Activated T-cell treated with anti-CD3 and anti-CD28 coated beads, Interleukin-2, amount 50 U/mL, for 24 hours (primary cell): ENCODE data around the gene RAP1GDS1.
"Not testable (repeated sequence)": the region's sequence is repeated elsewhere in the genome, so short reads cannot be mapped to it uniquely, and the experiment has no call there.

Source experiments
- DNase-seq: peaks from one replicate; pipeline ENCODE4 v3.0.0-alpha.2; 2020
- H3K27ac Mint-ChIP-seq: 2 replicates; pipeline ENCODE4 v1.8.0; 2020; ENCODE audit warnings: mild to moderate bottlenecking, mixed read lengths
- H3K27me3 Mint-ChIP-seq: 2 replicates; pipeline ENCODE4 v1.8.0; 2020; ENCODE audit warnings: mixed read lengths
- H3K36me3 Mint-ChIP-seq: 2 replicates; pipeline ENCODE4 v1.8.0; 2020; ENCODE audit warnings: low read depth, mixed read lengths
- H3K4me1 Mint-ChIP-seq: 2 replicates; pipeline ENCODE4 v1.8.0; 2020; ENCODE audit warnings: low read depth, mixed read lengths
- H3K4me3 Mint-ChIP-seq: 2 replicates; pipeline ENCODE4 v1.8.0; 2020; ENCODE audit warnings: mild to moderate bottlenecking, moderate library complexity, mixed read lengths
- H3K9me3 Mint-ChIP-seq: 2 replicates; pipeline ENCODE4 v1.8.0; 2020; ENCODE audit warnings: mixed read lengths

Gene RAP1GDS1

DNA sequence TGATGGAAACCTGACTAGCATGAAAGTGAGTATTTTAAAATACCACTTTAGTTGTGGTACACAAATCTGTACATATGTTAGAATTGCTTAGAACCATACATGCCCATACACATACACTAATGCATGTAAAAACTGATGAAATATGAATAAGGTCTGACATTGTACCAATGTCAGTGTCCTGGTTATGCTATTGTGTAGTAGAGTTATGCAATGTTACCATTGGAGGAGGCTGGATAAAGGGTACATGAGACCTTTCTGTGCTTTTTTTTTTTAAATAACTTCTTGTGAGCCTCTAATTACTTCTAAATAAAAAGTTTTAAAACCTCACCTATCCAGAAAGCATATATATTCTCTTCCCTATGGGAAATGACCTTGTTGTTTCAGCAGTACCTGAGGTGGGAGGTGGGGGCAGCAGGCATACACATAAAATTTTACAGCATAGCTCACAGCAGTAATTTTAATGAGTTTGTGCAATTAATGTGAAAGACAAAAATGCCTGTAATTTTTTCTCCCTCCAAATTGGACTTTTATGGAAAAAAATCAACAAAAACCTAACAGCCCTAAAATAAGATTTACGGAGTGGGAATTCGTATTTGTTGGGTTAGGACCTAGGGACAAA lies 97.6 kb downstream of the RAP1GDS1 start:
- Mint-ChIP-seq H3K27ac (no peak overlapping the region), H3K4me3 (no peak overlapping the region), H3K36me3 (peaks cover 47% of the 10 kb centered on the region), H3K27me3 (no peaks in the 10 kb centered on the region), H3K9me3 (peaks cover 3% of the 10 kb centered on the region), H3K4me1 (peaks cover 10% of the 10 kb centered on the region)
- DNase-seq: no peak

DNA sequence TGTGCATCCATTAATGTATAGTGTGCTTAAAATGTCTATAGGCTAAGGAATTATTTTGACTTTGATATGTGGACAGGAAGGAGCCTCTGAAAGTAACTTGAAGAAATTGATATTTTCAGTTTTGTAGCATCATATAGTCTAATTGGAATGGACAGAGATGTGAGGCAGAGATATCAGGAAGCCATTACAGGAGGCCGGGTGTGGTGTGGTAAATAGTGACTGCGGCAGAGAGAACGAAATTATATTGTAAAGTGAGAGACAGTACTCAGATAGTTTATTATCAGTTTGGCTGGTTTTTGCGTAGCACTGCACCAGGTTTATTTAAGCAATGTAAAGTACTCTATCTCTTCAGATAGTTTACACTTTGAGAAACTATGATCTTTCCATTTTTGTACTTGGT lies 98.5 kb downstream of the RAP1GDS1 start:
- Mint-ChIP-seq H3K36me3 (peaks cover 56% of the 10 kb centered on the region), H3K9me3 (peaks cover 6% of the 10 kb centered on the region), H3K4me1 (peaks cover 10% of the 10 kb centered on the region), H3K27ac (no peak overlapping the region), H3K27me3 (no peaks in the 10 kb centered on the region), H3K4me3 (no peak overlapping the region)
- DNase-seq: no peak

DNA sequence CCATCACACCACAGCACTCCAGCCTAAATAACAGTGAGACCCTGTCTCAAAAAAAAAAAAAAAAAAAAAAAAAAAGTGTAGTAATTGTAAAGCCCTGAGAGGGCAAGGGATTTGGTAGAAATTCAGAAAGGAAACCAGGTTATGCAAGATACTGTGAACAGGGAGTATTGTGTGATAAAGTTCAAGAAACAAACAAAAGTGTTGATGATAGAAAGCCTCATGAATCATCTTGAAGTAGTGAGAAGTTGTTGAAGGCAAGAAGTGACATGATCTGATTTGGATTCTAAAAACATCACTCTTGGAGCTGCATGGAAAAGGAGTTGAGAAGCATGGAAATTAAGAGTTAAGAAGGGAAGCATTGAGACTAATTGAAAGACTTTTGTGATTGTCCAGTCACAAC lies 102.2 kb downstream of the RAP1GDS1 start:
- Mint-ChIP-seq H3K9me3 (peaks cover 30% of the 10 kb centered on the region), H3K36me3 (peaks cover 75% of the 10 kb centered on the region), H3K4me3 (no peak overlapping the region), H3K27ac (no peak overlapping the region), H3K27me3 (no peaks in the 10 kb centered on the region), H3K4me1 (peaks cover 10% of the 10 kb centered on the region)
- no peak for DNase-seq

DNA sequence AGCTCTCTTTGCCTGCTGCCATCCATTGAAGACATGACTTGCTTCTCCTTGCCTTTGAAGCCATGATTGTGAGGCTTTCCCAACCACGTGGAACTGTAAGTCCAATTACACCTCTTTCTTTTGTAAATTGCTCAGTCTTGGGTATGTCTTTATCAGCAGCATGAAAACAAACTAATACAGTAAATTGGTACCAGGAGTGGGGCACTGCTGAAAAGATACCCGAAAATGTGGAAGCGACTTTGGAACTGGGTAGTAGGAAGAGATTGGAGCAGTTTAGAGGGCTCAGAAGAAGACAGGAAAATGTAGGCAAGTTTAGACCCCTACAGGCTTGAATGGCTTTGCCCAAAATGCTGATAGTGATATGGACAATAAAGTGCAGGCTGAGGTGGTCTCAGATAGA lies 105.1 kb downstream of the RAP1GDS1 start:
- not testable (repeated sequence) for DNase-seq, H3K4me1 Mint-ChIP-seq, H3K27me3 Mint-ChIP-seq, H3K4me3 Mint-ChIP-seq, H3K27ac Mint-ChIP-seq
- peaks cover 90% of the 10 kb centered on the region for H3K36me3 Mint-ChIP-seq
- peaks cover 39% of the 10 kb centered on the region for H3K9me3 Mint-ChIP-seq

DNA sequence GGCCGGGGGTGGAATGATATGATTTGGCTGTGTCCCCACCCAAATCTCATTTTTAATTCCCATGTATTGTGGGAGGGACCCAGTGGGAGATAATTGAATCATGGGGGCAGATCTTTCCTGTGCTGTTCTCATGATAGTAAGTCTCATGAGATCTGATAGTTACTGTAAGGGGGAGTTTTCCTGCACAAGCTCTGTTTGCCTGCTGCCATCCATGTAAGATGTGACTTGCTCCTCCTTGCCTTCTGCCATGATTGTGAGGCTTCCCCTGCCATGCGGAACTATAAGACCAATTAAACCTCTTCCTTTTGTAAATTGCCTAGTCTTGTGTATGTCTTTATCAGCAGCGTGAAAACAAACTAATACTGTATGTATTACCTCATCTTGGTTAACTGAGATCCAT lies 106.8 kb downstream of the RAP1GDS1 start:
- not testable (repeated sequence) for H3K4me3 Mint-ChIP-seq, H3K4me1 Mint-ChIP-seq, H3K27me3 Mint-ChIP-seq, H3K27ac Mint-ChIP-seq, DNase-seq
- Mint-ChIP-seq H3K9me3 (peaks cover 39% of the 10 kb centered on the region), H3K36me3 (peaks cover 89% of the 10 kb centered on the region)

DNA sequence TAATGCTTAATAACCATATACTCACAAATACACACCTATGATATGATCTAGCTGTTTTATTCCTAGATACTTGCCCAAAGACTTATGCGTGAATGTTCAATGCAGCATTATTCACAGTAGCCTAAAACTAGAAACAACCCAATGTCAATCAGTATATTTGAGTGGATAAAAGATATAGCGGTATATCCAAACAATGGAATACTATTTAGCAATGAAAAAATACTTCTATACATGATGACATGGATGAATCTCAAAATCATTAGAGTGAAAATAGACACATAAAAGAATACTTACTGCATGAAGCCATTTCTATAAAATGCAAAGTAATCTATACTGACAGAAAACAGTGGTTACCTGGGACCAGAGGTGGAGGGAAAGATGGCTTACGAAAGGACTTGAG lies 108.1 kb downstream of the RAP1GDS1 start:
- Mint-ChIP-seq H3K36me3 (peaks cover 91% of the 10 kb centered on the region), H3K4me3 (no peak overlapping the region), H3K9me3 (peaks cover 34% of the 10 kb centered on the region), H3K4me1 (no peaks in the 10 kb centered on the region), H3K27me3 (no peaks in the 10 kb centered on the region), H3K27ac (no peak overlapping the region)
- no peak for DNase-seq

DNA sequence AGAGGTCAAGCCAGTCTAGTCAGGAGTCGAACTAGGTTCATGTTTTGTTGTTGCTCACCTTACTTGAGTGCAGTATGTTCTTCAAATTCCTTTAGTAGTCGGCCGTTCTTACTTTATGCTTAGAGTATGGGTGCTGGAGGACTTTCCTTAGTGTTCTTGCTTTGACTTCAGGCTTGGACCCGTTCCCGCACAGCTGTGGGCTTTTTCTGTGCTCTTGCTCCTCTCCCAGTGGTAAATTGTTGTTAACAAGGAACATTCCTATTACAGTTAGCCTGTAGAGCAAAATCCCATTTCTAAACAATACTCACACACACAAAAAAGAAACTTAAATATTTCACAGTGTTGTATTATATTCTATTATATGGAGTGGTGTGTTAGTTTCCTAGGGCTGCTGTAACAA lies 113.5 kb downstream of the RAP1GDS1 start:
- H3K27ac Mint-ChIP-seq: peak overlapping the region; percentile 34
- no peak overlapping the region for H3K4me3 Mint-ChIP-seq
- no peaks in the 10 kb centered on the region for H3K27me3 Mint-ChIP-seq
- DNase-seq: no peak
- no peaks in the 10 kb centered on the region for H3K9me3 Mint-ChIP-seq
- H3K36me3 Mint-ChIP-seq: peaks cover 62% of the 10 kb centered on the region
- peaks cover 19% of the 10 kb centered on the region for H3K4me1 Mint-ChIP-seq

DNA sequence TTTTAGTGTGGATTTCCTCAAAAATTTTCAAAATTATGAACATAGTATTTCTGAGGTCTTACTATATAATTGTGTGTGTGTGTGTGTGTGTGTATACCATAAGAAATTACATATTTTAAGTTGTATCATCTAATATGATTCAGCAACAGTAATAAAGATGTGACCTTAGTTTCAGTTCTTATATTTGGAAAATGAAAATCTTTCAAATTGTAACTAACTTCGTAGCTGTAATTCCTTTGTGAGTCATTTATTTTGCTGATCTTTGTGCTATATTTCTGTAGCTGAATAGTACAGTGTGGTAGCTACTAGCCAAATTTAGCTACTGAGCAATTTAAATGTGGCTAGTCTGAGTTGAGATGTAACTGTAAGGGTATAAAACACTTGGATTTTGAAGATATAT lies 116.4 kb downstream of the RAP1GDS1 start:
- H3K27ac Mint-ChIP-seq: peak overlapping the region; percentile 52
- no peaks in the 10 kb centered on the region for H3K27me3 Mint-ChIP-seq
- H3K4me1 Mint-ChIP-seq: peaks cover 22% of the 10 kb centered on the region
- no peaks in the 10 kb centered on the region for H3K9me3 Mint-ChIP-seq
- no peak overlapping the region for H3K4me3 Mint-ChIP-seq
- H3K36me3 Mint-ChIP-seq: peaks cover 51% of the 10 kb centered on the region
- no peak for DNase-seq

DNA sequence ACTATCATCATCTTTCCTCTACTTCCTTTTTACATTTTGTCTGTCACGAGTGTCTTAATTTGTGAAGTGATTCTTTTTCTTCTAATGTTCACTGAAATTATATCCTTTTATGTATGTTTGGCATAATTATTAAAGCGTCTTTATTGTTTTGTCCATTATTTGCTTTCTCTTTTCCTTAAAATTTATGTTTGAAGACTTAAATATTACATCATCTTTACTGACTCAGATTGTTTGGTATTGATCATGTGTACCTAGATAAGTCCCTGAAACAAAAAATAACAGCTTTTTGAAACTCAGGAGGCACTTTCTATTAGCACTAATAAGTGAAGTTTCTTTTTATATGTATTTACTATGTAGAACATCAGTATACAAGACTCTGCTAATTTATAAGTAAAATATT lies 120.1 kb downstream of the RAP1GDS1 start:
- Mint-ChIP-seq H3K36me3 (peaks cover 26% of the 10 kb centered on the region), H3K27me3 (no peaks in the 10 kb centered on the region), H3K9me3 (no peaks in the 10 kb centered on the region), H3K4me1 (peaks cover 19% of the 10 kb centered on the region), H3K27ac (no peak overlapping the region), H3K4me3 (no peak overlapping the region)
- DNase-seq: no peak

DNA sequence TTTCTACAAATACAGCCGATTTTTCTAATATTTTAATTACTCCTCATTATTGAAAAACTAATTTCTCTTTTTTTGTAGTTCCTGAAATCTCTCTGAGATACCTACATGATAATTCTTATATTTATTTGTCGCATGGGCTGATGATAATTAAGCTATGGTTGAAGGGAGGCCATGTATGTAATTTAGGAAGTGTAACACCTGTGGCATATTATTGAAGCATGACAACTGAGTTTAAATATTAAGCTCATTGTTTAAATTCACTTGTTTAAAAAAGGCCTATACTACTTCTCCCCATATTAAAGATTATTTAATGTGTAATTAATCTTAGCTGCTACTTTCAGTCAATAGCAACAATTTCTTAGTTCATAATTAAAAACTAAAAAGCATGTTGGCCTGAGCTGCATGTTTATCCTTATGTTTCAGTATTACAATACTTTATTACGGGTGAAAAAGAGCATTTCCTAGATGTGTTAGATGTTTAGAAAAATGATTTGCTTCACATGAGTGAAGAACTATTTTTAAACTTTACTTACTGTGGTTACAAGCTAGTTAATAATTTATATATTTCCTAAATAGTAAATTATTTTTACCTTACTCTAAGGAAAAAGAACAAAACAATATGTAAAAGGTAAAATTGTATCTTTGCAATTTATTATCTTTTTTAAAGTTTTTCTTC lies 122.4 kb downstream of the RAP1GDS1 start:
- Mint-ChIP-seq H3K9me3 (no peaks in the 10 kb centered on the region), H3K4me1 (peaks cover 5% of the 10 kb centered on the region), H3K36me3 (peaks cover 40% of the 10 kb centered on the region), H3K27me3 (no peaks in the 10 kb centered on the region), H3K27ac (no peak overlapping the region), H3K4me3 (no peak overlapping the region)
- no peak for DNase-seq

DNA sequence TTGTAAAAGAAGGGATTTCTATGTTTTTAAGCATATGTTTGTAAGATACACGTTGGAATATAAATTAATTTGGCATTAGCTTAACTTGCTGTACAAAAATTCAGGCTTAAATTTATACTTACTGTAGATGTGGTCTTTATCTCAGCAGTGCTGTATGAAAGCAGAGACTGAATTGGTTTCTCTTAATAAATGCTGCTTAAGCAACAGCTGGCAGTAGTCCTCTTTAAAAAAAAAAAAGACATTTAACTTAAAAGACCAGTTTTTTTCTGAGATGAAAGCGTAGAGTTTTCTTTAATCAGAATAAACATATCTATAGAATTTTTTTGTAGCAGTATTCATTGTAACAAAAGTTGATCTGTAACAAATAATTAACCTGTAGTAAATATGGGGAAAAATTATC lies 124.6 kb downstream of the RAP1GDS1 start:
- Mint-ChIP-seq H3K4me1 (peaks cover 2% of the 10 kb centered on the region), H3K27ac (no peak overlapping the region), H3K27me3 (no peaks in the 10 kb centered on the region), H3K4me3 (no peak overlapping the region), H3K36me3 (peaks cover 41% of the 10 kb centered on the region), H3K9me3 (no peaks in the 10 kb centered on the region)
- DNase-seq: no peak

DNA sequence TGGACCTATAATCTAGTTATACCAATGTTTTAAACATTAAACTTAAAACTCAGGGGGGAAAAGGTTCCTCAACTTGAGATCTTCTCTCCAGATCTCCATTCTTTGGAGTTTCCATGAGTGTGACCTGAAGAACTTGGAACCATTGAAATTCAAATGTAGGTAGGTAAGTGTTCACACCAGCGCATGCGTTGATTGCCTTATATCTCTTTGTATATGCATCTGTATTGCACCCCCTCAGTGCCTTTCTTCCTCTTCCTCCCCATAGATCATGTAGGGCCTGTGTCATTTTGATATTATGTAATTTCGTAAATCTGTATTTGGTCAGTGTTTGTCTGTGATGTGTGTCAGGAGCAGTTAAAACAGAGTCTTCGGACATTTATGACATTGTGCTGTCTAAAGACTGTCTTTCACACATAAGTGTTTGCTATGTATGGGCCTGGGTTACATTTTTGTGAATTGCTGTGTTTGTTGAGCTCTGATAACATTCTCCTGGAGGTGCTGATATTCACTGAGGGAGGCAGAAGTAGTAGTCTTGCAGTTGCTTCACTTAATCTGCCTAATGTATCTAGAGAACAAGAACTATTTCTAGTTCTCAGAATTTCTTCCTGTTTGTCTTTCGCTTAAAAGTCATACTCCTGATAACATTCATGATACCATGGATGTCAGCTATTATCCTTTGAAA lies 126.3 kb downstream of the RAP1GDS1 start:
- Mint-ChIP-seq H3K4me1 (no peaks in the 10 kb centered on the region), H3K9me3 (no peaks in the 10 kb centered on the region), H3K27me3 (no peaks in the 10 kb centered on the region), H3K27ac (no peak overlapping the region), H3K36me3 (peaks cover 46% of the 10 kb centered on the region), H3K4me3 (no peak overlapping the region)
- no peak for DNase-seq

DNA sequence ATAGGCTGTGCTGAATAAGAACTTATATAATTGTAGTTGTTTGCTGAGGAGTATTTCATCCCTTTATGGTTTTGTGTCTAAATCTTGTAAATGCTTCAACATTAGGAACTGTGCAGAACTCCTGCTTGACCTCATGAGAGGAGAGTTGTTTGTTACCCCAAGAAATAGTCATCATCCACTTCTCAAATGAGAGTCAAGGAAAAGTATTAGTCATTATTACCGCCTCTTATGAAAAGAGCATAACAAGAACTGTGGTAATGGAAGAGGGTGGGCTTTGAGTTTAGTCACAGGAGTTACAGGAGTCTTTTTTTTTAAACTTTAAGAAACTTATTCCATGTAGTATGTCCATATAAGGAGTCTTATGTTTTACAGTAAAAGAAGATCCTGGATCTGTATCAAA lies 132.9 kb downstream of the RAP1GDS1 start:
- Mint-ChIP-seq H3K4me1 (peaks cover 14% of the 10 kb centered on the region), H3K36me3 (peaks cover 63% of the 10 kb centered on the region), H3K27me3 (no peaks in the 10 kb centered on the region), H3K4me3 (no peak overlapping the region), H3K27ac (no peak overlapping the region), H3K9me3 (peaks cover 16% of the 10 kb centered on the region)
- DNase-seq: no peak

DNA sequence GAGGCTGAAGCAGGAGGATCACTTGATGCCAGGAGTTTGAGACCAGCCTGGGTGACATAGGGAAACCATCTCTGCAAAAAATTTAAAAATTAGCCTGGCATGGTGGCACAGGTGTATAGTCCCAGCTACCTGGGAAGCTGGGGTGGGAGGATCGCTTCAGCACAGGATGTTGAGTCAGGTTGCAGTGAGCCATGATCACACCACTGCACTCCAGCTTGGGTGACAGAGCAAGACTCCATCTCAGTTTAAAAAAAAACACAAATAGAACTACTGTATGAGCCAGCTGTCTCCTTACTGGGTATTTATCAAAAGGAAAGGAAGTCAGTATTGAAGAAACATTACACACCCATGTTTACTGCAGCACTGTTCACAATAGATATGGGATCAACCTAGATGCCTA lies 138.7 kb downstream of the RAP1GDS1 start:
- H3K36me3 Mint-ChIP-seq: peaks cover 33% of the 10 kb centered on the region
- no peak for DNase-seq
- H3K27me3 Mint-ChIP-seq: no peaks in the 10 kb centered on the region
- peaks cover 14% of the 10 kb centered on the region for H3K9me3 Mint-ChIP-seq
- H3K4me1 Mint-ChIP-seq: peaks cover 5% of the 10 kb centered on the region
- no peak overlapping the region for H3K27ac Mint-ChIP-seq
- H3K4me3 Mint-ChIP-seq: no peak overlapping the region

DNA sequence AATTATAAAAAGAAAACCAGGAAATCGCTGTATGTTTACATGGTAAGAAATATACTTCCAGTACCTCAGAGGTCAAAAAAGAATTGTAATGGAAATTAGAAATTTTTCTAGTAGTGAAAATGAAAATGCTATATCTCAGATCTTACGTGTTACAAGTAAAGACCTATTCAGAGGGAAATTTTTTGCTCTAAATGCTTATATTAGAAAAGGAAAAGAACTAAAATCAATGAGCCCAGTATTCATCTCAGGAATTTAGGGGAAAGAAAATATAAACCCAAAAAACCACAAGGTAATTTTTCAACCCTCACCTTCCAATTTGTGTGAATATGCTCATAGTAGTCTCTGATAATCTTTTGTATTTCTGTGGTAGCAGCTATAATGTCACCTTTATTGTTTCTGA lies 145.6 kb downstream of the RAP1GDS1 start:
- H3K4me1 Mint-ChIP-seq: peaks cover 17% of the 10 kb centered on the region
- no peaks in the 10 kb centered on the region for H3K9me3 Mint-ChIP-seq
- no peaks in the 10 kb centered on the region for H3K27me3 Mint-ChIP-seq
- H3K27ac Mint-ChIP-seq: peak overlapping the region; percentile 55
- DNase-seq: no peak
- H3K36me3 Mint-ChIP-seq: peaks cover 66% of the 10 kb centered on the region
- H3K4me3 Mint-ChIP-seq: no peak overlapping the region
